Liver (tissue), 3 donors: ENCODE measurements around the gene SLC29A3.

Source experiments
- ATF3 ChIP-seq: IDR thresholded peaks from 2 replicates; pipeline ENCODE4 v1.6.1; 2016; ENCODE audit warnings: antibody characterized with exemption
- CTCF ChIP-seq: fragments of 150-350 bp; IDR thresholded peaks from 2 replicates; pipeline ENCODE4 v1.5.1; 2017; ENCODE audit warnings: improper control_type of control experiment, low read depth, low read length; ENCODE audit not compliant: missing input control
- FOXA1 ChIP-seq: IDR thresholded peaks from 2 replicates; pipeline ENCODE4 v1.6.1; 2016; ENCODE audit warnings: antibody characterized with exemption
- FOXA2 ChIP-seq: IDR thresholded peaks from 2 replicates; pipeline ENCODE4 v1.6.1; 2016; ENCODE audit warnings: antibody characterized with exemption
- GABPA ChIP-seq, 2 donors: IDR thresholded peaks in 1 of 2; conservative IDR thresholded peaks in 1 of 2; 2 replicates each; pipeline ENCODE4 v1.6.1; 2016; ENCODE audit warnings: antibody characterized with exemption in 2 of 2, mild to moderate bottlenecking in 1 of 2, moderate library complexity in 1 of 2
- JUND ChIP-seq, 2 donors: IDR thresholded peaks; 2 replicates each; pipeline ENCODE4 v1.6.1; 2016; ENCODE audit warnings: antibody characterized with exemption in 2 of 2
- MAX ChIP-seq: IDR thresholded peaks from 2 replicates; pipeline ENCODE4 v1.6.1; 2016; ENCODE audit warnings: antibody characterized with exemption
- NR2F2 ChIP-seq: IDR thresholded peaks from 2 replicates; pipeline ENCODE4 v1.6.1; 2016; ENCODE audit warnings: antibody characterized with exemption
- RAD21 ChIP-seq, 2 donors: IDR thresholded peaks; 2 replicates each; pipeline ENCODE4 v1.6.1; 2016; ENCODE audit warnings: antibody characterized with exemption in 2 of 2, mild to moderate bottlenecking in 2 of 2
- REST ChIP-seq: IDR thresholded peaks from 2 replicates; pipeline ENCODE4 v1.6.1; 2016; ENCODE audit warnings: antibody characterized with exemption, mild to moderate bottlenecking
- SP1 ChIP-seq: IDR thresholded peaks from 2 replicates; pipeline ENCODE4 v1.6.1; 2018; ENCODE audit warnings: antibody characterized with exemption, mild to moderate bottlenecking
- TAF1 ChIP-seq: conservative IDR thresholded peaks from 2 replicates; pipeline ENCODE4 v1.6.1; 2016; ENCODE audit warnings: antibody characterized with exemption, mild to moderate bottlenecking
- YY1 ChIP-seq: IDR thresholded peaks from 2 replicates; pipeline ENCODE4 v1.6.1; 2016; ENCODE audit warnings: antibody characterized with exemption, mild to moderate bottlenecking
- ZBTB33 ChIP-seq: IDR thresholded peaks from 2 replicates; pipeline ENCODE4 v1.6.1; 2016; ENCODE audit warnings: antibody characterized with exemption
- donor health status: healthy.
- donor health status: healthy.

- no peak for TF ChIP-seq CTCF
- no peak for TF ChIP-seq REST
- no peak for TF ChIP-seq GABPA (IDR thresholded peaks at IDR 0.05 in 1 of 2, conservative IDR thresholded peaks at IDR 0.05 in 1 of 2)
- TF ChIP-seq RAD21 (IDR thresholded peaks at IDR 0.05), result no peak
- TF ChIP-seq FOXA1, result no peak
- no peak for TF ChIP-seq TAF1
- TF ChIP-seq ZBTB33, result no peak
- no peak for TF ChIP-seq MAX
- TF ChIP-seq ATF3, result no peak
- TF ChIP-seq YY1, result no peak
- TF ChIP-seq SP1, result no peak
- TF ChIP-seq FOXA2, result no peak
- TF ChIP-seq JUND (IDR thresholded peaks at IDR 0.05), result no peak
- TF ChIP-seq NR2F2, result no peak
Measured at GRCh38 chr10:71375952-71376351, 56.9 kb downstream of the SLC29A3 start.
